ENCODE measurements around the gene CALCB. TPM values are rescaled to one million over a fixed set of nuclear protein-coding genes. Genes with fewer than 3 reads are reported as not detected.

The CALCB gene
- total RNA-seq, 1 experiment from 2014 or later = 22.3 TPM

- no peaks in the 10 kb centered on the region for H3K9me3 ChIP-seq (ENCODE audit: low read depth, low read length, poor library complexity, severe bottlenecking)
- ChIA-PET CTCF (no interaction called here), POLR2A (ENCODE audit: low non-redundant PET) (no interaction called here)
- no peak overlapping the region for H3K4me3 ChIP-seq (ENCODE audit: low read depth, low read length, poor library complexity, severe bottlenecking)
- no peaks in the 10 kb centered on the region for H3K36me3 ChIP-seq (ENCODE audit: insufficient read depth, low read length, poor library complexity, severe bottlenecking)
- intact Hi-C loops (cut with micrococcal nuclease; ENCODE audit: unreplicated experiment) = no loop called here
- H3K4me1 ChIP-seq (ENCODE audit: insufficient read depth, low read length, poor library complexity, severe bottlenecking) = no peaks in the 10 kb centered on the region
- TF ChIP-seq, protein P1, sequence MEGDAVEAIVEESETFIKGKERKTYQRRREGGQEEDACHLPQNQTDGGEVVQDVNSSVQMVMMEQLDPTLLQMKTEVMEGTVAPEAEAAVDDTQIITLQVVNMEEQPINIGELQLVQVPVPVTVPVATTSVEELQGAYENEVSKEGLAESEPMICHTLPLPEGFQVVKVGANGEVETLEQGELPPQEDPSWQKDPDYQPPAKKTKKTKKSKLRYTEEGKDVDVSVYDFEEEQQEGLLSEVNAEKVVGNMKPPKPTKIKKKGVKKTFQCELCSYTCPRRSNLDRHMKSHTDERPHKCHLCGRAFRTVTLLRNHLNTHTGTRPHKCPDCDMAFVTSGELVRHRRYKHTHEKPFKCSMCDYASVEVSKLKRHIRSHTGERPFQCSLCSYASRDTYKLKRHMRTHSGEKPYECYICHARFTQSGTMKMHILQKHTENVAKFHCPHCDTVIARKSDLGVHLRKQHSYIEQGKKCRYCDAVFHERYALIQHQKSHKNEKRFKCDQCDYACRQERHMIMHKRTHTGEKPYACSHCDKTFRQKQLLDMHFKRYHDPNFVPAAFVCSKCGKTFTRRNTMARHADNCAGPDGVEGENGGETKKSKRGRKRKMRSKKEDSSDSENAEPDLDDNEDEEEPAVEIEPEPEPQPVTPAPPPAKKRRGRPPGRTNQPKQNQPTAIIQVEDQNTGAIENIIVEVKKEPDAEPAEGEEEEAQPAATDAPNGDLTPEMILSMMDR (conservative IDR thresholded peaks at IDR 0.05; ENCODE audit: low read depth, low read length) = no peak
- no peak for TF ChIP-seq EZH2 (IDR thresholded peaks at IDR 0.05; ENCODE audit: borderline replicate concordance, low read depth, low read length, poor library complexity, severe bottlenecking)
- no TSS peak for BruUV-seq (replicated peaks)
- H3K27me3 ChIP-seq (replicated peaks; ENCODE audit: insufficient read depth, low read depth, low read length, poor library complexity) = no peaks in the 10 kb centered on the region
- DNase-seq (ENCODE audit: low spot score) = no peak
- no peak overlapping the region for H3K27ac ChIP-seq (ENCODE audit: low read depth, low read length, poor library complexity, severe bottlenecking)
Measured at GRCh38 chr11:15091175-15091574, 17.8 kb downstream of the CALCB start.

DNA sequence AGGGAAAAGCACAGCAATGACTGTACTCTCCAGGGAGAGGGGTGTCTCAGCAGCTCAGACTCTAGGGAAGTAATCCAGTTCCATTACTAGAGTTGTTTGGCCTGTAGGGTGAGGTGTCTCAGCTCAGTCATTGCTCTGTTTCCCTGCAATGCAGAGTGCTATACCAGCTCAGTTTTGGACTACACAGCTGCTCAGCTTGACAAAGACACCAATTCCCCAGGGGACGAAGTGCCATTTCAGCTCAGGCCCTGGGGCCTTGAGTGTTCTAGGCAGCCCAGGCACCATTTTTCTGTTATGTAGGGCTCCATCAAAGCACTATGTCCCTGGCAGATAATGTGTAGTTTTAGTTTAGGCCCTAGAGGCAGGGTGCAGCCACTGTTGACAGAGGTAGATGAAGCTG is 18.2 kb downstream of the CALCB start:
- no peaks in the 10 kb centered on the region for H3K36me3 ChIP-seq (ENCODE audit: insufficient read depth, low read length, poor library complexity, severe bottlenecking)
- H3K27ac ChIP-seq (ENCODE audit: low read depth, low read length, poor library complexity, severe bottlenecking) = no peak overlapping the region
- H3K9me3 ChIP-seq (ENCODE audit: low read depth, low read length, poor library complexity, severe bottlenecking) = no peaks in the 10 kb centered on the region
- CTCF ChIA-PET = interaction anchor here (0.7 kb wide), 1 partner anchor 17 kb away, joined by 3 read pairs; no protein-coding TSS in a partner anchor
- intact Hi-C loops (cut with micrococcal nuclease; ENCODE audit: unreplicated experiment) = no loop called here
- TF ChIP-seq, protein P1 (conservative IDR thresholded peaks at IDR 0.05; ENCODE audit: low read depth, low read length) = no peak
- no peak for TF ChIP-seq EZH2 (IDR thresholded peaks at IDR 0.05; ENCODE audit: borderline replicate concordance, low read depth, low read length, poor library complexity, severe bottlenecking)
- POLR2A ChIA-PET (ENCODE audit: low non-redundant PET) = no interaction called here
- no peaks in the 10 kb centered on the region for H3K4me1 ChIP-seq (ENCODE audit: insufficient read depth, low read length, poor library complexity, severe bottlenecking)
- H3K4me3 ChIP-seq (ENCODE audit: low read depth, low read length, poor library complexity, severe bottlenecking) = no peak overlapping the region
- no peaks in the 10 kb centered on the region for H3K27me3 ChIP-seq (replicated peaks; ENCODE audit: insufficient read depth, low read depth, low read length, poor library complexity)
- no peak for DNase-seq (ENCODE audit: low spot score)
- no TSS peak for BruUV-seq (replicated peaks)

DNA sequence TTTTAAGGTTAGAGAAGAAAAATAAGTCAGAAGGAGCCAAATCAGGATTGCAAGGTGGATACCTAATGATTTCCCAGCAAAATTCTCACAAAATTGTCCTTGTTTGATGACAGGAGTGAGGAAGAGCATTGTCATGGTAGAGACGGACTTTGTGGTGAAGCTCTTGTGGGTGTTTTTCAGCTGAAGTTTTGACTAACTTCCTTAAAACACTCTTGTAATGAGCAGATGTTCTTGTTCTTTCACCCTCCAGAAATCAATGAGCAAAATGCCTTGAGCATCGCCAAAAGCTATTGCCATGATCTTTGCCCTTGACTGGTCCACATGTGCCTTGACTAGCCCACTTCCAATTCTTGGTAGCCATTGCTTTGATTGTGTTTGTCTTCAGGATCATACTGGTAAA is 20.0 kb downstream of the CALCB start:
- TF ChIP-seq, protein P1 (conservative IDR thresholded peaks at IDR 0.05; ENCODE audit: low read depth, low read length) = no peak
- TF ChIP-seq EZH2 (IDR thresholded peaks at IDR 0.05; ENCODE audit: borderline replicate concordance, low read depth, low read length, poor library complexity, severe bottlenecking) = no peak
- POLR2A ChIA-PET (ENCODE audit: low non-redundant PET) = no interaction called here
- no peaks in the 10 kb centered on the region for H3K36me3 ChIP-seq (ENCODE audit: insufficient read depth, low read length, poor library complexity, severe bottlenecking)
- no peak overlapping the region for H3K4me3 ChIP-seq (ENCODE audit: low read depth, low read length, poor library complexity, severe bottlenecking)
- H3K27ac ChIP-seq (ENCODE audit: low read depth, low read length, poor library complexity, severe bottlenecking) = no peak overlapping the region
- intact Hi-C loops (cut with micrococcal nuclease; ENCODE audit: unreplicated experiment) = no loop called here
- CTCF ChIA-PET = no interaction called here
- H3K9me3 ChIP-seq (ENCODE audit: low read depth, low read length, poor library complexity, severe bottlenecking) = no peaks in the 10 kb centered on the region
- H3K27me3 ChIP-seq (replicated peaks; ENCODE audit: insufficient read depth, low read depth, low read length, poor library complexity) = no peaks in the 10 kb centered on the region
- no TSS peak for BruUV-seq (replicated peaks)
- no peaks in the 10 kb centered on the region for H3K4me1 ChIP-seq (ENCODE audit: insufficient read depth, low read length, poor library complexity, severe bottlenecking)
- DNase-seq (ENCODE audit: low spot score) = no peak
